Fibroblast of the conjunctiva (primary cell): Measurements from ENCODE around the gene LLGL1.
"Not testable (repeated sequence)": the region's sequence is repeated elsewhere in the genome, so short reads cannot be mapped to it uniquely, and the experiment has no call there.

Experiments
- DNase-seq: peaks from one replicate; pipeline ENCODE4 v3.0.0-alpha.2; 2010; ENCODE audit warnings: low read depth

Gene LLGL1

DNA sequence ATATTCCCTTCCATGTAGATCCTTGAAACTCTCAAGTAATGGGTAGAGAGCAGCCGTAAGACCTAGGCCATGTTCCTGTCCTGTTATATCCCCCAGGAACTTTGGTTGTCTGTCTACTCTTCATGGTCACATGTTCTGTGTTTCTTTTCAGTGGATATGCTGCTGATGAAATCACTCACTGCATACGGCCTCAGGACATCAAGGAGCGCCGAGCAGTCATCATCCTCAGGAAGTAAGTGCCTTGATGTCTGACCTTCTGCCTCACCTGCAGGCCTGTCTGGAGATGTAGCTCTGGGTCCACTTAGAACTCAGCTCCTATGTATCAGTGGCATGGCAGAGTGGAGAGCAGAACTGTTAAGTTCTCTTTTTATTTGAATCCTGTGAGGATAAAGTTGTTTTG lies 30.6 kb upstream of the LLGL1 start:
- DNase-seq: no peak

DNA sequence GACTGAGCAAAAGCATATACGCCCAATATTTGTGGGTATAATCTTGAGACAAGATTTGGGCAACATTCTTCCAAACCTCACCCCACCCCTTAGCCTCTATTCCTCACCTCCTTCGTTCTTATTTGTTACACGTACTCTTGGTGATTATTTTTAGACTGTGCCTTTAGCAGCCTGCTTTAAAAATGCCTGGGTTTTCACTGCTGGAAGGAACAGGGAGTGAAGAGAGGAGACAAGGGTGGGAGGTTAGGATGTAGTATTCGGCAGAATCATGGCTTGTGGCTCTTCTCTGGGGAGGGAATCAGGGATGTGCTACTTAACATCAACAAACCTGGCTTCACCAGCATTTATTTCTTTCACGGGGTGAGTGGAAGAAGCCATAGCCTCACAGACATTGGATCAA lies 30.2 kb upstream of the LLGL1 start:
- no peak for DNase-seq

DNA sequence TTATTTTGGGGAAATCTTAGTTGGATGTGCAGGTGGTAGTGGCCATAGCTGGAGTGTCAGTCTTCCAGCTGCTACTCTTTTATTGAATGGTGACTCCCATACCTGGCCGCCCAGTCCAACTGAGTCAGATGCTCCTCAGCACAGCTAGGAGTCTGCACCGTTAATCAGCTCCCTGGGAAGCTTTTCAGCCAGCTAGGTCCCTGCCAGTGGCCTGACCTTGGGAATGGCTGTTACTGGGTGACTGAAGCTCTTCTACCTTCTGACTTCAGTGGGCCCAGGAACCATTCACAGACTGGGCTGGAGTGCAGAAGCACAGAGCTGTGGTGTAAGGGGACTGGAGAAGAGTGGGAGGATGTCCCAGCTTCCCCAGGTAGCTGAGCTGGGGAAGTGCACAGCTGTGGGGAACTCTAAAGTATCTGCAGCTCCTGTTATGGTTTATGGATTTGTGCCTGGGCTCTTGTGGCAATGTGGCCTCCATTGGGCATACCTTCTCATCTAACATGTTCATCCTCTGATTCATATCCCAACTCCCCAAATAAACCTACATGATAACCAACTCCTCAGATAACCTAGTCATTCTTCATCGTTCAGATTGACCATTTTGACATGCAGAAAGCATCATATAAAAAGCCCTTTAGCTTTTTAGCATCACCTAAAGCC lies 27.8 kb upstream of the LLGL1 start:
- no peak for DNase-seq

DNA sequence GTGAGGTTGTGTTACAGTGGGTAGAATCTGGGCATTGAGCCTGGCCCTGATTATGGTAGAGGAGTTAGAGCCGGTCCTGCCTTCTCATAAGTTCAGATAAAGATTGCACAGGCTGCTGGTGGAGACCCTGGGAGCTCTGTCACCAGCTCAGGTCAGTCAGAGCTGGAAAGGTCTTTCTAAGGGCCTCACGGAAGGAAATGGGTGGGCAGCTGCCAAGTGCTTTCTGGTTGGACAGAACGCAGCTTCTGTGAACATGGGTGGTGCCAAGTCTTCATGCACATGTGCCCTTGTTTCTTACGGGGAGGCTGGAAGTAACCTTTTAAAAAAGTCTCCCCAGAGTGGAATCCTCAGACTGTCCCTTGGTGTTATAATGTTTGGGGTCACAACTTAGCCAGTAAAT lies 26.9 kb upstream of the LLGL1 start:
- DNase-seq: no peak

DNA sequence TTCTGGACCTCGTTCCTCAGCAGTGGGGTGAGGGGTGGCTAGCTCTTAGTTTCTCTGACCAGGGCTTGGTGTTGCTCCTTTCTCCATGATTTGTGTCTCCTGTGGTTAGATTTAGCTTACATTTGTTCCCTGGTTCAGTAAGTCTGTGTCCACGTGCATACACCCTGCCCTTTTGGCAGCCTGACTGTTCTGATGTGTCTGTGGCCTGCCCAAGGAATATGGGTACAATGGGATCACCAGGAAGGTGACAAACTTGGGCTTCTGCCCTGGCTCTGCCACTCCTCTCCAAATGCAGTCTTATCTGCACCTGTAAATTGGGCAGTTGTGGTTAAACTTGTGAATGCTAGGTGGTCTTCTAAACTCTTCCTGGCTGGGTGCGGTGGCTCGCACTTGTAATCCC lies 24.3 kb upstream of the LLGL1 start:
- no peak for DNase-seq

DNA sequence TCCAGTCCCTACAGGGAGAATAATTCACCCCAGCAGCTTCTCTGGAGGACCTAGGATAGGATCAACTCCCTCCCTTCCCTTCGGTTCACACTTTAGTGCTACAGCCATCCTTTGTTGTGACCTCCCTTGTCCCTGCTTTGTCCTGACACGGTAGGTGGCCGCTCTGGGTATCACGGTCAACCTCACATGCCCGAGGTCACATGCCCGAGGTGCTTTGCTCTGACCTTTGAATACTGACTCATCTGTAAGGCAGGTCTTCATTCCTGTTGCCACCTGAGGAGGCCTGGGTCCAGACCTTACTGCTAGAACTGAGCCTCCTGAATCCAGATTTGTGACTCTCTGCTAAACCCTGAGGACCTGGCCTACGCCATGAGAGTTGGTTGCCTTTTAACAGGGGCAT lies 22.1 kb upstream of the LLGL1 start:
- DNase-seq: no peak

DNA sequence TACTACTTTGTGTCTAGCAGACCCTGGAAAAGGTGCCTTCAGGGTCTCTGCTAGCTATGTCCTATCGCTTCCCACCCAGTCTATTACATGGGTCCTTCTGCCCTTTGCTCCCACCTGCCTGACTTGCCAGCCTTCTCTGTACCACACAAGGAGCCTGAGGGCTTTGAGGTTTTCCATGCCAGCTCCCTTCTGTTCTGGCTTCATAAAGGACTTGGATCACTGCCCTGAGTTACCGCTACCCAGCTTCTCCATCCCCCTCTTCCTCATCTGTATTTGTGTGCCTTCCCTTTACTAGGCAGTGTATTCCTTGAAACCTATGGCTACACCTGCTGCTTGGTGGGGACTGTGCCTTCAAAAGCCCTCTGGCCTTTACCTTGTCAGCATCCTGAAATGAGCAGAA lies 19.6 kb upstream of the LLGL1 start:
- no peak for DNase-seq

DNA sequence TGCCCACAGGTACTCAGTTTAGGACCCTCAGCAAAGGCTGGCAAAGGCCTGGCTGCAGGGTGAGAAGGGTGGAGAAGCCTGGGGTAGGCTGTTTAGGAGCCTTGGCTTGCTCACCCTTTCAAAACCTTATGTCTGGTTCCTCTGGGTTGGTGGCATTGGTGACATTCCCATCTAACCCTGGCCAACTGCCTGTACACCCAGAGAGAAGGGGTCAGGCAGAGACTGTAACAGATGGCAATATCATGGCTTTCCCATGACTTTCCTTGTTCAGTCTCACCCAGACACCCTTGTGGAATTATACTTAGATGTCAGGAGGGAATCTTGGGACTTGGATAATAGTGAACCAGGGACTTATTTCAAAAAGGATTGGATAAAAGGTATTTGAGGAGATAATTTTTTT lies 18.5 kb upstream of the LLGL1 start:
- DNase-seq: no peak

DNA sequence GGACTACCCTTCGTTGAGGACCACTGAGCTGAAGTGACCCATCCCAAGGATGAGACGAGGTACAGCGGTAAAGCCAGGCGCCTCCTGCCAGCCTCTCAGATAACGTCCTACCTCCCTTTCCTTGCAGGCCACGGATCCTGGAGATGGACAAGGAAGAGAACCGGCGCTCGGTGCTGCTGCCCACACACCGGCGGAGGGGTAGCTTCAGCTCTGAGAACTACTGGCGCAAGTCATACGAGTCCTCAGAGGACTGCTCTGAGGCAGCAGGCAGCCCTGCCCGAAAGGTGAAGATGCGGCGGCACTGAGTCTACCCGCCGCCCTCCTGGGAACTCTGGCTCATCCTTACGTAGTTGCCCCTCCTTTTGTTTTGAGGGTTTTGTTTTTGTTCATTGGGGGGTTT lies 17.3 kb upstream of the LLGL1 start:
- DNase-seq: no peak

DNA sequence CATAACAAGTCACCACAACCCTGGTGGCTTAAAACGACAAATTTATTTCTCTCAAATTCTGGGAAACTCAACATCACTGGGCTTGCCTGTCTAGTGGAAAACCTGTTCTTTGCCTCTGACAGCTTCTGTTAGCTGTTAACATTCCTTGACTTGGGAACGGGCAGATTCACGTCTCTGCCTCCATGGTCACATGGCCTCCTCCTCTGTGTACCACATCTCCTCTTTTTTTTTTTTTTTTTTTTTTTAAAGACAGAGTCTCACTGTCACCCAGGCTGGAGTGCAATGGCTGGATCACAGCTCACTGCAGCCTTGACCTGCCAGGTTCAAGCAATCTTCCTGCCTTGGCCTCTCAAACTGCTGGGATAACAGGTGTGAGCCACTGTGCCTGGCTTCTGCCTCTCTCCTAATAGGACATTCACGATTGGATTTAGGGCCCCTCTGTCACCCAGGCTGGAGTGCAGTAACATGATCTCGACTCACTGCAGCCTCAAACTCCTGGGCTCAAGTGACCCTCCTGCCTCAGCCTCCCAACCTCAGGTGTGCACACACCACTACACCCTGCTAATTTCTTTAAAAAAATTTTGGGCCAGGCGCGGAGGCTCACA lies 11.7 kb upstream of the LLGL1 start:
- no peak for DNase-seq

DNA sequence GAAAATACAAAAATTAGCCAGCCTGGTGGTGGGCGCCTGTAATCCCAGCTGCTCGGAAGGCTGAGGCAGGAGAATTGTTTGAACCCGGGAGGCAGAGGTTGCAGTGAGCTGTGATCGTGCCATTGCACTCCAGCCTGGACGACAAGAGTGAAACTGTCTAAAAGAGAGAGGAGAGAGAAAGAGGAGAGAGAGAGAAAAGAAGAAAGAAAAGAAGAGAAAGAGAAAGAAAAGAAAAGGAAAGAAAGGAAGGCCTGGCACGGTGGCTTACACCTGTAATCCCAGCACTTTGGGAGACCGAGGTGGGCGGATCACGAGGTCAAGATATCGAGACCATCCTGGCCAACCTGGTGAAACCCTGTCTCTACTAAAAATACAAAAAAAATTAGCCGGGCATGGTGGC lies 8.5 kb upstream of the LLGL1 start:
- not testable (repeated sequence) for DNase-seq

DNA sequence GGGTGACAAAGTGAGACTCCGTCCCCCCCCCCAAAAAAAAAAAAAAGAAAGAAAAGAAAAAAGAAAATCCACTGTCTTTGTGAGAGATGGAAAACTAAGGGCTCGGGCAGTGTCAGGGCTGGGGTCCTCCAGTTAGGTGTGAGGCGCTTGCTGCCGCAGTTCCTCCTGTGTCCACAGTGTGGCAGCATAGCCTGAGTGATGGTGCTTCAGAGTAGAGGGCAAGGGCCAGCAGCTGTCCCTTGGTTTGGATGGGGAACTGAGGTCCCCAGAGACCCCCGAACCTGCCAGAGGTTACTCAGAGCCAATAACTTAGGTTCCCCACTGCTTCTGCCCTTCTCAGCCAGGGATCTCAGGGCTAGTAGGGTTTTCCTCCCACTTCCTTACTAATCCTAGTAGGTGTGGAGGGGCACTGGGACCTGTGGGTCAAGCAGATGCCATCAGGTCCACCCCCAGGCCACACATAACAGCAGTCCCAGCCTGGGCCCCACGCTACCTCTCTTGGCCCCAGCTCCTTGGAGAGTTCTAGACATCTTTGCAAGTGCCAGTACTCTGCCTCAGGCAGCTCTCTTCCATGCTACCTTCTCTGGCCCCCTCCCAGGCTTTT lies 7.9 kb upstream of the LLGL1 start:
- peak; percentile 49 for DNase-seq

DNA sequence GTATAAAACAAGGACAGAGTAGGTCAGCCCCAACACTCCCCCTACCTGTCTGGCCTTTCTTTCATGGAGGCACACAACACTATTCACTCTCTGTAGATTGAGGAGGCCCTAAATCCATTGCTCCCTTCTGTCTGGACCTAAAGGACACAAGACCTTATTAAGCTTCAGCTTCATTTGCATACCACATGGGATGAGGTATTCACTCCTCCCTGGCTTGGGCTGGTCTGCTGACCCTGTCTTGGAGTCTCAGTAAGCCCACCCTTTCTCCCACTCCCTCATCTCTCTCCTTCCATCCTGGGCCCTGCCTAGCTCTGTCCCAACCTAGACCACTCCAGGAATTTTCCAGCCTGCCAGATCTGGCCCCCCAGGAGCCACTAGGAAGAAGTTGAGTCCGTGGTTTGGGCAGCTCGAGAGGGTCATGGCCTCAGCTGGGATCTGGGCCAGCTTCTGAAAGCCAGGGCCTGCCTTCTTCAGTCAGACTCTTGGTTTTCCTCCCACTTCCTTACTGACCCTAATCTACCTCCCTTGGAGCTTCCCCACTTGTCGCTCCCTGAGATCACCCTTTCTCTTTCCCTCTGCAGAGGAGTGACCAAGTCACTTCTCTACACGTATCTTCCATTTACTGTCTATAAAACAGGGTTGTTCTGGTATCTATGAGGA lies 6.5 kb upstream of the LLGL1 start:
- peak; percentile 8 for DNase-seq

DNA sequence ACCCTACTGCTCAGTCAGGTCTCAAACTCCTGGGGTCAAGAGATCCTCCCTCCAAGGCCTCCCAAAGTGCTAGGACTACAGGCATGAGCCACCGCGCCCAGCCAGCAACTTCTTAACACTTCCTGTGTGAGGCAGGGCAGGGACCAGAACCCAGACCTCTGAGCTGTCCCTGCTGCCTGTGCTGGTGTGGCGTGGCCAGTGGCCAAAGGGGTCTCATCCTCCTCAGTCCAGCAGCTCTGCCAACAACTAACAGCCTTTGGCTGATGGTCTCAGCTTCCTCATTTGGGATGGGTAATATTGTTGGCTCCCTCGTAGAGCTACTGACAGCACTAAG lies 1.4 kb upstream of the LLGL1 start:
- no peak for DNase-seq

DNA sequence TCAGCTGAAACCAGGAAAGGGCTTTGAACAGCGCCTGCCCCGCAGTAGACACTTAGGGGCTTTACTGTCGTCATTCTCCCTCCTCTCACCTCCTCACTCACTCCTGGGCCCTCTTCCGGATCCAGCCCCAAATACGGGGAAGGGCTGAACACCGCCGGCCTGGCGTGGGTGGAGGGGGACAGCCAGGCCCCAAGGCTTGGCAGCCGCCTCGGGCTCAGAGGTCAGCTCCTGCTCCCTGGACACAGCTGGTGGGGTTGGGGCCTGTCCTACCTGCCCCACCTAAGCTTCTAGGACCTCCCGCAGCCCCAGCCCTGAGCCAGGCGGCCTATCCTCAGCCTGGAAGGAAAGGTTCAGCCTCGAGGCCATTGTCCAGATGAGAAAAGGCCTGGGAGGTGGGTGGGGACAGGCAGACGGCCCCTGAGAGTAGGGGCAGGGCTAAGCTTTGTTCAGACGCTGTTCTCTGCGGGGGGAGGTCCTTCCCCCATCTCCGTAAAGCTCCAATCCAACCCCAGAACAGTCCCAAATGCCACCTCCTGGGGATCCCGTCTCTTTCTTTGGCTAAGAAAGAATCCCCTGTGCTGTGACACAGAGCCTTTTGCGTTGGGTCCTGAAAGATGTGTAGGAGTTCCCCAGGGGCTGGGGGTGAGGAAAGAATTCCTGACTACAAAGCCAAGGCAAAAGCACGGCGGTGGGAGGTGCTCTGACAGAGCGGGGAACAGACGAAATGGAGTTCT lies 881 bp upstream of the LLGL1 start:
- DNase-seq: no peak

DNA sequence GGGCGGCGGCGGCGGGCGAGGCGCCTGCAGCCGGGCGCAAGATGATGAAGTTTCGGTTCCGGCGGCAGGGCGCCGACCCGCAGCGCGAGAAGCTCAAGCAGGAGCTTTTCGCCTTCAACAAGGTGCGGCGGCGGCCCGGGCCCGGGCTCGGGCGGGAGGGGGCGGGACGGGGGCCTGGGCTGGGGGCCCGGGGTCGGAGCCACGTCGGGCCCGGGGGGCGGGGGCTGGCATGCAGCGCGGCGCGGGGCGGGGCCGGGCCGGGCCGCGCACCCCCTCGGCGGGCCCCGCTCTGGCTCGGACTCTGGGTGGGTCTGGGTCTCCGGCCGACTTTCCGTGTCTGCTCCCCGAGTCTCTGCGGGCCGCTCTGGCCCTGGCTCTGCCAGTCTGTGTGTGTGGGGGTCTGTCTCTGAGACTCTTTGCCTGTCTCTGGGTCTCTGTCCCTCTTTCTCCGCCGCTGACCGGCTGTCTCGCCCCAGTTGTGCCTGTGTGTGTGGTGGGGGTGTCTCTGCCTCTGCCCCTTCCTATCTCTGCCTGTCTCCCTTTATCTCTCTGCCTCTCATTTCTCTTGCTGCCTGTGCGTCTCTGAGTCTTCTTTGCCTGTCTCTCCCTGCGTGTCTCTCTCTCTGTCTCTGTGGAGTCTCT lies 328 bp downstream of the LLGL1 start:
- DNase-seq: no peak

DNA sequence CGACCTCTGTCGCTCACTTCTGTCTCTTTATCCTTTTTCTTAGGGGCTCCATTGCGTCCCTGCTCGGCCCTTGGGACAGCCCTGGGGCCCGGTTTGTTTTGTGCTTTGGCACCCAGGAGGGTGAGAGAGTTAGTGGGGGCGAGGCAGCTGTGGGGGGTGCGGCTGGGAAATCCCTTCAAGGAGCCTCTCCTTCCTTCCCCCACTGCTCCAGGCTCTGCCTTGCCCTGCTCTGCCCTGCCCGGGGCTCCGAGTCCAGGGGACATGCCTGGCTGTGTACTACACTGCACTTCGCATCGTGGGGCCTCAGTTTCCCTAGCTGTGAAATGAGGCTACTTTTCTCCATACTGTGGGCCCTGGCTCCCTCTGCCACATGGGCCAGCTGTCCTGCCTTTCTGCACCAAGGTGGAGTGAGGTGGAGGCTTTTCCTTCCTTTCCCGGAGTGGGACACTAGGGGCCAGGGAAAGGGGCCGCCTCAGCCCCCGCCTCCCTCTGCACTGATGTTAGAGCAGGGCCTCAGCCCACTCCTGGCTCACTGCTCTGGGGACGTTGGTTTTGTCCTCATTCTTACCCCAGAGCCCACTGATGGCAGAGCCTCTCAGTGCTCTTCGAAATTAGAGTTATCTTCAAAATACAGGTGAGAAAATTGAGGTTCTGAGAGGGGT lies 980 bp downstream of the LLGL1 start:
- DNase-seq: no peak

DNA sequence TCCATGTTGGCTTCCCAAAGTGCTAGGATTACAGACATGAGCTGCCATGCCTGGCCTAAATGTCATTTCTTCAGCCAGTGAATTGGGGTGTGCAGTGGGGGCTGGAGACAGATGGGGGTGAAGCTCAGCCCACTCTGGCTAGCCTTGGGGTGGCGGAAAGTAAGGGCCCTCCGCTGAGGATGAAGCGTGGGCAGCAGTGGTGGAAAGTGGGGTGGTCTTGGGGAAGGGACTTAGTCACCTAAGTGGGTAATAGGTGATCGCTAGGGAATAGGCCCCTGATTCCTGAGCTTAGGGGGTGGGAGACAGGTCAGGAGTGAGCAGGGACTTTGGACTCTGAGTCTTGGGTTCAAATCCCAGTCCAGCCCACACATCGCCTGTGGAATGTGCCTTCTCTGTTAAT lies 2.2 kb downstream of the LLGL1 start:
- no peak for DNase-seq

DNA sequence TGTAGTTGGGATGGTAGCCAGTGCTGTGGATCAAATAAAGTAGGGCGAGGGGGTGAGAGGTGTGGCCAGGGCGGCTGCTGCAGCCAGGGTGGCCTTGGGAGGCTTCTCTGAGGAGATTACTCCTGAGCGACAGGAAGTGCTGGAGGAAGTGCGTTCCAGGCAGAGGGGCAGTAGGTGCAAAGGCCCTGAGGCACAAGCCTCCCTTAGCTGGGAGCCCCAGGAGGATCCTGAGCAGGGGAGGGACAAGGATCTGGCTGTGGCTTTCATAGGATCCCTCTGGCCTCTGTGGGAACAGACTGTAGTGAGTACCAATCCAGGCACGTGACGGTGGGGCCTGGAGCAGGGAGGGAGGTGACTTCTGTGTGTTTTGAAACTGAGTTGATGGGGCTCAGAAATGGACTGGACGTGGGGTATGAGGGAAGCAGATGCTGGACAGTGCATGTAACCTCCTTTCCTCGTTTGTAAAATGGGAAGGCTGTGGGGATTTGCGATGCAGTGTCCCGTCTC lies 2.8 kb downstream of the LLGL1 start:
- no peak for DNase-seq

DNA sequence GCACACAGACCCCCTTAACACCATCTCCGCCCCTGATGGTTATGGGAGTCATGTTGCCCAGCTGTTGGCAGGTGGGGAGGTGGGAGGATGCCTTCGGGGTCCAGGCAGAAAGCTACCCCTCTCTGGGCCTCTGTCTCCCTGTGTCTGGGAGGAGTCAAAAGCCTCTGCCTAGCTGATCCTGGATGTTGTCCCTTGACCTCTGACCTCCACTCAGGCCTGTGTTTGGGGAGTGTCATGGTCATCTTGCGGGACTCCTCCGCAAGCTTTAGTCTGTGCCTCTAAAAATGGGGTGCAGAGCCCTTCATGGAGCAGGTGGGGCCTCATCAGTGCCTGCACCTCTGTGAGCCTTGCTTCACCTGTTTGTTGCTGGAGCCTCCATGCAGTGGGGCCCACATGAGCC lies 3.8 kb downstream of the LLGL1 start:
- no peak for DNase-seq

DNA sequence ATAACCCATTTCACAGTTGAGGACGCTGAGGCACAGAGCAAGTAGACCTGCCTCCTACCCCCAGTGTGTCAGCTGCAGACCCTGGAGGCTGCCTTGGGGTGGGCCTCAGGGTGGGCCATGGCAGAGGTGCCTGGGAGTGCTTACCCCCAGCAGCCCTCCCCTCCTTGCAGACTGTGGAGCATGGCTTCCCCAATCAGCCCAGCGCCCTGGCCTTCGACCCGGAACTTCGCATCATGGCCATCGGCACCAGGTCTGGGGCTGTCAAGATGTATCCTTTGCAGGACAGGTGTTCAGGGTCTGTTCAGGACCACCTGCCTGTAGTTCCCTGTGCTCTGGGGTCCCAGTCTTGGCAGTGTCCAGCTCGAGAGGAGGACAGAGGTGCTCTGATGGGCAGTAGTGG lies 4.3 kb downstream of the LLGL1 start:
- no peak for DNase-seq
